GM19239 (cell line): ENCODE data around the gene FXYD4.
"Not testable (repeated sequence)": the region's sequence is repeated elsewhere in the genome, so short reads cannot be mapped to it uniquely, and the experiment has no call there.

Source experiments
- DNase-seq: peaks from one replicate; pipeline ENCODE4 v3.0.0; 2011; ENCODE audit warnings: low spot score; ENCODE audit not compliant: insufficient read length
- FAIRE-seq: peaks from 2 replicates; lab custom pipeline; 2011; peaks lifted over from hg19 to GRCh38; lab: Jason Lieb, UNC

Gene FXYD4

DNA sequence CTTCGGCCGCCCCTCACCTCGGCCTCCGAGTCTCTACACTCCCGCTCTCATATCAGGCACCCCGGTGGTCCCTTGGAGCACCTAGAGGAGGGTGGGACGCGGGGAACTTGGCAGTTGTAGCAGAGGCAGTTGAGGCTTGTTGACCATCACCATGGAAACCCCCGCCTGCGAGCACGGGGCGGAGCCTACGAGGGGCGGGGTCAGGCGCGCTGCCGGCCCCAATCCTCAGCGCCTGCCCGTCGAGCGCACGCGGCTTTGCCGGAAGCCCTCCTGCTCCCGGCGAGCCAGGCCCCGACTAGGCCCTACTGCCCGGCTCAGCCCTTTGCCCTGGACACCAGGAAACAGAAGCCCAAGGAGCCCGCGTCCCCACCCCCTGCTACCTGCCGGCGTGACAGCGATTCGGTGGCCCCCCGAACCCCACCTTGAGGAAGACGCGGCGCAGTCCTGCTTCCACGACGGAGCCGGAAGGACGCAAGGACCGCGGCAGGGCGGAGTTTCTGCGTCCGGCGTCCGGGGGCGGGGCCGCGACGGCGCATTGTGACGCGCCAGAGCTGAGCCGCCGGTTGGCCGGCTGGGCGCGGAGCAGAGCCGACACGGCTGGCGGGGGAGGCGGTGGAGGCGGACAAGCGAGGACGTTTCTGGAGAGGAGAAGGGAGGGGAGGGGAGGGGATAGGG lies 37.4 kb downstream of the FXYD4 start, which contains the start of gene HNRNPF:
Gene HNRNPF, minus strand, starts transcription at position 477 of the 675 bp plus-strand sequence. CDS start 21,302 bp downstream, outside the sequence.
- DNase-seq = peak; percentile 73
- FAIRE-seq = peak; percentile 95

DNA sequence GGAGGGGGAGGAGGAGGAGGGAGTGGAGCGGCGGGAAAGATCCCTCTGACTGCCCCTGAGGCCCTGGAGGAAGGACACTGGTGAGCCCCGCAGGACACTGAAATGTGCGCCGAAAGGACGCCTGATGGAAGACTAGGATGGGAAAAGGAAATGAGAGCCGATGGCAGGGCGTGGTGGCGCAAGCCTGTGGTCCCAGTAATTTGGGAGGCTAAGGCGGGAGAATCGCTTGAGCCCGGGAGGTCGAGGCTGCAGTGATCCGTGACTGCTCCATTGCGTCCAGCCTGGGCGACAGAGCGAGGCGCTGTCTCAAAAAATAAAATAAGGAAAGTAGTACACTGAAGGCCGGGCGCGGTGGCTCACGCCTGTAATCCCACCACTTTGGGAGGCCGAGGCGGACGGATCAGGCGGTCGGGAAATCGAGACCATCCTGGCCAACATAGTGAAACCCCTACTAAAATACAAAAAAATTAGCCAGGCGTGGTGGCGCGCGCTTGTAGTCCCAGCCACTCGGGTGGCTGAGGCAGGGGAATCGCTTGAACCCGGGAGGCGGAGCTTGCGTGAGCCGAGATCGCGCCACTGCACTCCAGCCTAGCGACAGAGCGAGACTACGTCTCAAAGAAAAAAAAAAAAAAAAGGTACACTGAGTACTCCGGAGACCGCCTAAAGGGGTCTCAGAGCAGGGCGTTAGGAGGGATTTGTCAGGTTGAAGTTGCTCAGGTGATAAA lies 38.1 kb downstream of the FXYD4 start:
- no peak for DNase-seq
- peak; percentile 42 for FAIRE-seq

DNA sequence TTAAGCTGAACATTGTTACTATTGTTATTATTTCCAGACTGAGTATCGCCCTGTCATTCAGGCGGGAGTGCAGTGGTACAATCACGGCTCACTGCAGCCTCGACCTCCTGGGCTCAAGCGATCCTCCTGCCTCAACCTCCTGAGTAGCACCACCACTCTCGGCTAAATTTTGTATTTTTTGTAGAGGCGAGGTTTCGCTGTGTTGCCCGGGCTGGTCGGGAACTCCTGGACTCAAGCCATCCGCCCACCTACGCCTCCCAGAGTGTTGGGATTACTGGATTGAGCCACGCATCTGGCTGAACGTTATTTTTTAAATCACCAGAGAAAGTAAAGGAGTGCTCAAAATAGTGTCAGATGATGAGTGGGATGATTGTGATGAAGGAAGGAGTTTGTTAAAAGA lies 38.9 kb downstream of the FXYD4 start:
- FAIRE-seq (no peak), DNase-seq (no peak)

DNA sequence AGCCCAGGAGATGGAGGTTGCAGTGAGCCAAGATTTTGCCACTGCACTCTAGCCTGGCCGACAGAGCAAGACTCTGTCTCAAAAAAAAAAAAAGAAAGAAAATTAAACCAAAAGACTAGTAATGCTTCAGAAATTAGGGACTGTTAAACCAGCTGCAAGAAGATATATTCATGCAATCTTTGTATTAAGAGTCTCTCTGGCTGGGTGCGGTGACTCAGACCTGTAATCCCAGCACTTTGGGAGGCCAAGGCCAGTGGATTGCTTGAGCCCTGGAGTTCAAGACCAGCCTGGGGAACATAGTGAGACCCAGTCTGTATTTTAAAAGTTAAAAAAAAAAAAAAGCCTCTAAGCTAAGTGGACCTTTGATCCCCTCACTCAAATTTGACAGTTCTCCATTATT lies 40.1 kb downstream of the FXYD4 start:
- no peak for DNase-seq
- FAIRE-seq = no peak

DNA sequence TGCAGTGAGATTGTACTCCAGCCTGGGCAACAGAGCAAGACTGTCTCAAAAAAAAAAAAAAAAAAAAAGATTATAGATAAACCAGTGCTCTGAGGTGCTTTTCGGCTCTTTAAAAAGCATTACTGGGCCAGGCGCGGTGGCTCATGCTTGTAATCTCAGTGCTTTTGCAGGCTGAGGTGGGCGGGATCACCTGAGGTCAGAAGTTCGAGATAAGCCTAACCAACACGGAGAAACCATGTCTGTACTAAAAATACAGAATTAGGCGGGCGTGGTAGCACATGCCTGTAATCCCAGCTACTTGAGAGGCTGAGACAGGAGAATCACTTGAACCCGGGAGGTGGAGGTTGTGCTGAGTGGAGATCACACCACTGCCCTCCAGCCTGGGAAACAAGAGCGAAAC lies 44.1 kb downstream of the FXYD4 start:
- FAIRE-seq (no peak), DNase-seq (no peak)

DNA sequence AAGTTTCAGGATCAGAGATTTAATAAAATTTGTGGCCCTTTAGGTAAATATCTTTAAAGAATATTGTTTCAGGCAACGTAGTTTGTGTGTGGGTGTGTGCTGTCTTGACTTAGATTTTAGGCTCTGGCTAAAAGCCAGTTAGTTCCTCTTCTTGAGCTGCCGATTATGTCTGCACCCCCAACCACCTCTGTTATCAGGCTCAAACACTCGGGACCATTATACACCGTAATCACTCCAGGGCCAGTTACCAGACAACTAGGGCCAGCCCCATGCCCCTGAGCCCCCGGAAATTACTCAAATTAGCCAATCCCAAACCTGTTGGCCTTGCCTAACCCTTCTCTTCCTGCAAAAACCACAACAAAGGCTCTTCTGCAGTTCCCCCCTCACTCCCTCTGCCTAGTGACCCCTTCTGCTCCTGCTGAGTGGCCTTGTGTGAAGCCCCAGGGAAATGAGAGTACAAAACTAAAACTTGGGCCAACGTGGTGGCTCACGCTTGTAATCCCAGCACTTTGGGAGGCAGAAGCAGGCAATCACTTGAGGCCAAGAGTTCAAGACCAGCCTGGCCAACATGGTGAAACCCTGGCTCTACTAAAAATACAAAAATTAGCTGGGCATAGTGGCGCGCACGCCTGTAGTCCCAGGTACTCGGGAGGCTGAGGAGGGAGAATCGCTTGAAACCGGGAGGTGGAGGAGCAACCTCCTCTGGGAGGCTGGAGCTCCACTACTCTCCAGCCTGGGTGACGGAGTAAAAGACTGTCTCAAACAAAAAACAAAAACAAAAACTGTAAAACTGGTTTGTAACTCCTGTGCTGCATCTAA lies 46.7 kb downstream of the FXYD4 start:
- DNase-seq (no peak), FAIRE-seq (peak; percentile 89)

- DNase-seq (no peak), FAIRE-seq (no peak)
Measured at GRCh38 chr10:43419997-43420368, 48.5 kb downstream of the FXYD4 start.

GRCh38 chr10:43420369-43421200 lies 49.1 kb downstream of the FXYD4 start:
- DNase-seq (no peak), FAIRE-seq (peak; percentile 85)

GRCh38 chr10:43421201-43421507 lies 49.7 kb downstream of the FXYD4 start:
- DNase-seq (no peak), FAIRE-seq (no peak)

DNA sequence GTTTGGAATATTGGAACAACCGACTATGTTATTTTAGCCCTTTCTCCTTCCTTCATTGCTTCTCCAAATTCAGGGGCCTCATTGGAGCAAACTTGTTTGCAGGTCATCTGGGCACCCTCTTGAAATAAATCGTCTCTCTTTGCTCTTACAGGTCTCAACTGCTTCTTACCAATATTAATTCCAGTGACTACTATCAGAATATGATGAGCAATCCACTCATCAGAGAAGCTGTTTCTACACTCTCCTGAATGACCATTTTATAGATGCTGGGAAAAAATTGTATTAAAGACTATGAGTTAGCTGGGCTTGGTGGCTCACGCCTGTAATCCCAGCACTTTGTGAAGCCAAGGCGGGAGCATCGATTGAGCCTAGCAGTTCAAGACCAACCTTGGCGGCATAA lies 50.1 kb downstream of the FXYD4 start:
- FAIRE-seq = no peak
- no peak for DNase-seq

DNA sequence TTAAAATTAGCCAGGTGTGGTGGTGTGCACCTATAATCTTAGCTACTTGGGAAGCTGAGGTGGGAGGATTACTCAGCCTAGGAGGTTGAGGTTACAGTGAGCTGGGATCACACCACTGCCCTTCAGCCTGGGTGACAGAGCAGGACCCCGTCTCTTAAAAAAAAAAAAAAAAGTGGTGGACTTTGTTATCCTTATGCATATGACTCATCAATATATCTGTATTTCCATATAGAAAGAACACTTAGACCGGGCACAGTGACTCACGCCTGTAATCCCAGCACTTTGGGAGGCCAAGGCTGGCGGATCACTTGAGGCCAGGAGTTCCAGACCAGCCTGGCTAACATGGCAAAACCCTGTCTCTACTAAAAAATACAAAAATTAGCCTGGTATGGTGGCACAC lies 50.5 kb downstream of the FXYD4 start:
- not testable (repeated sequence) for FAIRE-seq, DNase-seq

DNA sequence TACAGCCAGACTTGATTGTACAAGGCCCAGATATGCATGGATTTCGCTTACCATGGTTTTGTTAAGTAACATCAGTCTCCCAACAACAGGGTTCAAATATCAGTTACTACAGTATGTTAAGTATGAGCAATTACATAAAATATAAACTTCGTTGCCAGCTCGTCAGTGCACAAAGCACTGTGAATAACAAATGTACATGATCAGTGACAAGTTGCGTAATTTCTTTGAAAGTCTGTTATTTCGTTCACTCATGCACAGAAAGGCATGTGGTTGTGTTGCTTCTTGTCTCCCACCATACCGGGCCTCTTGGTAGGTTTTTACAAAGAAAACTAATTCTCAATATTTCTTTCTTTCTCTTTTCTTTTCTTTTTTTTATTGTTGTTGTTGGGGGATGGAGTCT lies 53.0 kb downstream of the FXYD4 start:
- no peak for FAIRE-seq

More for the DNA sequence above, 53.0 kb downstream of the FXYD4 start:
- DNase-seq = no peak
